Retinal pigment epithelial cell (primary cell): Measurements from ENCODE around the gene SLC27A1.

Experiments
- DNase-seq: peaks from one replicate; pipeline ENCODE4 v3.0.0-alpha.2; 2010; ENCODE audit warnings: low read depth
- H3K4me3 ChIP-seq: 2 replicates; pipeline ENCODE4 v1.5.1; 2011; ENCODE audit warnings: mild to moderate bottlenecking, low read length, control low read depth, moderate library complexity
- CTCF ChIP-seq: conservative IDR thresholded peaks from 2 replicates; pipeline ENCODE4 v1.5.1; 2011; ENCODE audit warnings: low read depth, low read length, control low read depth, inconsistent platforms

Gene SLC27A1

GRCh38 chr19:17542042-17542441 is 71.7 kb downstream of the SLC27A1 start:
- DNase-seq = no peak
- TF ChIP-seq CTCF = no peak
- H3K4me3 ChIP-seq = no peak overlapping the region

GRCh38 chr19:17542793-17543582 is 72.7 kb downstream of the SLC27A1 start:
- TF ChIP-seq CTCF = no peak
- DNase-seq = no peak
- no peak overlapping the region for H3K4me3 ChIP-seq

GRCh38 chr19:17543986-17544385 is 73.7 kb downstream of the SLC27A1 start:
- no peak for TF ChIP-seq CTCF
- H3K4me3 ChIP-seq = no peak overlapping the region
- no peak for DNase-seq

- no peak for DNase-seq
- TF ChIP-seq CTCF = no peak
- no peak overlapping the region for H3K4me3 ChIP-seq
Measured at GRCh38 chr19:17544418-17544817, 74.1 kb downstream of the SLC27A1 start.

GRCh38 chr19:17548145-17548544 is 77.8 kb downstream of the SLC27A1 start:
- H3K4me3 ChIP-seq = no peak overlapping the region
- no peak for TF ChIP-seq CTCF
- no peak for DNase-seq

DNA sequence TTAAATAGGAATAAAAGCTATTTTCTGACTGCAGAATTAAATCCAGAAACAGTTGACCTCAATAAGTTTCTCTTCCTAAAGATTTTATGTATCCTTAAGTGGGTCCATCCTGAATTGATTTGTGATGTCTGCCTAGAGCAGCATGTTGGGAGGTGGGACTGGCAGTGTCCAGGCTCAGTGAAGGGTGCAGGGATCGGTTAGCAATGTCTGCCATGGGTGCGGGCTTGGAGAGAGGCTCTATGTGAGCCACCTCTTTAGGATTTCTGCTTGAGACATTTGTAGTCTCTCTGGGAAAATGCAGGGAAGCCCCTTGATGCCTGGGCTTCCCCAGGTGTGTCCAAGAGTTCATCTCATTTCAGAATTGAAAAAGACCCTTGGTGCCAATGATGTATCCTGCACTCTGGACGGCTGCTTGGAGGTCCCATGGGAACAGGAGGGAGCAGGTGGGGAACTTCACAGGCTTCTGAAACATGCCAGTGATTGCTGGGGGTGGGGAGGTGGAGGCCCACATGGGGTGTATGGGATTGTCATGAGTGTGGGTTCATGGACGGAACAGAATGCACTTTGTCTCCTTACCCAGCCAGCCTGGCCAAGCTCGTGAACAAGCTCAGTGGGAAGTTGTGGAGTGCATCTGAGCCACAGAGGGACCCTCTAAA is 78.9 kb downstream of the SLC27A1 start:
- TF ChIP-seq CTCF = no peak
- H3K4me3 ChIP-seq = no peak overlapping the region
- no peak for DNase-seq
